CD4-positive, alpha-beta T cell (primary cell): ENCODE data around the gene WDR45. TPM values are rescaled to one million over a fixed set of nuclear protein-coding genes. Genes with fewer than 3 reads are reported as not detected.
A peak's percentile ranks its signal among the peaks of the same experiment; 100 is the strongest.

Experiments
- ATAC-seq: fragments of 200-7000 bp; cut with Tn5 transposase; one replicate; pipeline ENCODE4 v1.10.0; 2022; ENCODE audit warnings: mild to moderate bottlenecking; ENCODE audit not compliant: poor library complexity
- CTCF ChIA-PET: fragments of 350-600 bp; sonication (Branson Sonifier 250); formaldehyde crosslinking; loops from one replicate; lab custom pipeline; 2021; ENCODE audit warnings: antibody characterized with exemption, inconsistent platforms; lab: Charles Lee
- POLR2A ChIA-PET: fragments of 350-600 bp; sonication (Branson Sonifier 250); formaldehyde crosslinking; loops from one replicate; lab custom pipeline; 2021; ENCODE audit warnings: antibody characterized with exemption, inconsistent platforms; lab: Charles Lee
- DNase-seq, 14 experiments: peaks; one replicate each; pipeline ENCODE4 v3.0.0-alpha.2; 2013 to 2020; ENCODE audit warnings: mixed read lengths in 2 of 14
- H3K27ac ChIP-seq, 2 donors: one replicate each; pipeline versions ENCODE4 v1.5.1 to v1.7.0; 2013; ENCODE audit warnings: low read length in 2 of 2, low read depth in 1 of 2, mild to moderate bottlenecking in 1 of 2
- H3K27me3 ChIP-seq, 2 experiments: 1 replicate in 1 of 2; 2 replicates in 1 of 2; pipeline versions ENCODE4 v1.6.1 to v1.7.0; 2013; ENCODE audit warnings: low read length in 2 of 2, control low read depth in 1 of 2, mild to moderate bottlenecking in 1 of 2, moderate library complexity in 1 of 2; ENCODE audit not compliant: insufficient read depth in 2 of 2, control insufficient read depth in 1 of 2
- H3K36me3 ChIP-seq: one replicate; pipeline ENCODE4 v1.6.1; 2013; ENCODE audit warnings: low read length, control low read depth; ENCODE audit not compliant: insufficient read depth
- H3K4me1 ChIP-seq: one replicate; pipeline ENCODE4 v1.6.1; 2013; ENCODE audit warnings: low read length, control low read depth; ENCODE audit not compliant: insufficient read depth
- H3K4me3 ChIP-seq: one replicate; pipeline ENCODE4 v1.5.1; 2013; ENCODE audit warnings: mild to moderate bottlenecking, low read length, moderate library complexity
- H3K9me3 ChIP-seq, 2 experiments: 1 replicate in 1 of 2; 2 replicates in 1 of 2; pipeline versions ENCODE4 v1.6.1 to v1.7.0; 2013; ENCODE audit warnings: low read length in 2 of 2, mild to moderate bottlenecking in 2 of 2, control low read depth in 1 of 2, moderate library complexity in 1 of 2; ENCODE audit not compliant: control insufficient read depth in 1 of 2, insufficient read depth in 1 of 2
- H3K27ac Mint-ChIP-seq: one replicate; pipeline ENCODE4 v1.8.0; 2020; ENCODE audit warnings: mixed read lengths
- H3K27me3 Mint-ChIP-seq: one replicate; pipeline ENCODE4 v1.8.0; 2021; ENCODE audit warnings: mixed read lengths
- H3K36me3 Mint-ChIP-seq: one replicate; pipeline ENCODE4 v1.8.0; 2021; ENCODE audit warnings: low read depth, mixed read lengths
- H3K4me1 Mint-ChIP-seq: one replicate; pipeline ENCODE4 v1.8.0; 2021; ENCODE audit warnings: low read depth, mixed read lengths
- H3K4me3 Mint-ChIP-seq: one replicate; pipeline ENCODE4 v1.8.0; 2020; ENCODE audit warnings: mild to moderate bottlenecking, mixed read lengths
- H3K9me3 Mint-ChIP-seq: one replicate; pipeline ENCODE4 v1.8.0; 2020; ENCODE audit warnings: mixed read lengths
- intact Hi-C, 2 experiments: fragments of 100-400 bp; cut with DNase I in 1 of 2; cut with micrococcal nuclease in 1 of 2; formaldehyde crosslinking; loops; one replicate each; pipeline versions ENCODE4 v1.15.1 to v1.9.0; 2023 to 2025; cut with DNase I, micrococcal nuclease
- total RNA-seq, 174 experiments: library from RNA in 2 of 174; stranded (reverse) in 2 of 174; gene quantifications; one replicate each; pipeline ENCODE4 v1.2.3 and lab custom pipeline; 2021 to 2026
- TF ChIP-seq, protein P1 (sequence below): fragments of 200-600 bp; IDR thresholded peaks from one replicate; pipeline ENCODE4 v1.8.0; 2022; ENCODE audit warnings: antibody characterized with exemption, mild to moderate bottlenecking

WDR45 gene
- total RNA-seq, 2 experiments from 2014 or later: 74.8 to 78.7 TPM

DNA sequence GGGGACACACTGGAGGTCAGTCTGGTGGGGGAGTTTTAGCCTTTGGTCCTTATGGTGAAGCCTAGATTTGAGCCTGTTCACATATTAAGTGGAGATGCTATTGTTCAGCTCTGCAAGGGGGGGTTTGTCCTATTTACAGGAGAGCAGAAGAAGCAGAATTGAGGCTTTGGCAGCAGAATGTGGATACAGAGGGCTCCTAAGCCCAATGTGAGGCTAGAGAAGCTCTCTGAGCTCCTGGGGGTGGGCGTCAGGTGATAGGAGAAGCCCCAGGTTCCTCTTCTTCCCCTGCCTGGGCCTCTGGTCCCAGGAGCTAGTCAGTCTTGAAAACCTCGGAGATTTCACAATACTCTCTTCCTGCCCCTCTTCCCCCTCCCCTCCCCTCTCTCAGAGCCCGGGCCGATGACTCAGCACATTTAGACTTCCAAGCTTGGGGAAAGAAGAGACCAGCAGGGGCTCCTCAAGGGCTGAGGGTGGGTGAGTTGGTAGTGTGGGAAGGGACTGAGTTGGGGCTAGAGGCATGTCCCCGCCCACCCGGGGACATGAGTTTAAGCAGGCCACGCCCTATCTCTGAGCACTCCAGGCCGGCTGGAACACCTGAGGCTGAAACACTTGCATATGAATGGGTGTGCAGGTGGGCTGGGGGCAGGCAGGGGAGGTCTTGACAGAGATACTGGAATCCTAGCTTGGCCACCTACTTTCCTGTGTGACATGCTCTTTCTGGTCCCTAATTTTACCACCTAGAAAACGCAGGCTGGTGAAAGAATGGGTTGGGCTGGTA is 39.9 kb downstream of the WDR45 start:
- Histone ChIP-seq H3K36me3 (peaks cover 23% of the 10 kb centered on the region), H3K27ac (peak overlapping the region; percentile 13 to 55), H3K27me3 (no peaks in the 10 kb centered on the region), H3K9me3 (no peaks in the 10 kb centered on the region), H3K4me1 (peaks cover 42% of the 10 kb centered on the region), H3K4me3 (no peak overlapping the region)
- peak overlapping the region; percentile 80 for H3K27ac Mint-ChIP-seq
- CTCF ChIA-PET: interaction anchor here (1.1 kb wide), 1 partner anchor 252 kb away, joined by 3 read pairs; no protein-coding TSS in a partner anchor
- DNase-seq: peak in 11 of 14 experiments; percentile 2 to 74 (median 30)
- no peaks in the 10 kb centered on the region for H3K27me3 Mint-ChIP-seq
- ATAC-seq: no peak
- TF ChIP-seq, protein P1, sequence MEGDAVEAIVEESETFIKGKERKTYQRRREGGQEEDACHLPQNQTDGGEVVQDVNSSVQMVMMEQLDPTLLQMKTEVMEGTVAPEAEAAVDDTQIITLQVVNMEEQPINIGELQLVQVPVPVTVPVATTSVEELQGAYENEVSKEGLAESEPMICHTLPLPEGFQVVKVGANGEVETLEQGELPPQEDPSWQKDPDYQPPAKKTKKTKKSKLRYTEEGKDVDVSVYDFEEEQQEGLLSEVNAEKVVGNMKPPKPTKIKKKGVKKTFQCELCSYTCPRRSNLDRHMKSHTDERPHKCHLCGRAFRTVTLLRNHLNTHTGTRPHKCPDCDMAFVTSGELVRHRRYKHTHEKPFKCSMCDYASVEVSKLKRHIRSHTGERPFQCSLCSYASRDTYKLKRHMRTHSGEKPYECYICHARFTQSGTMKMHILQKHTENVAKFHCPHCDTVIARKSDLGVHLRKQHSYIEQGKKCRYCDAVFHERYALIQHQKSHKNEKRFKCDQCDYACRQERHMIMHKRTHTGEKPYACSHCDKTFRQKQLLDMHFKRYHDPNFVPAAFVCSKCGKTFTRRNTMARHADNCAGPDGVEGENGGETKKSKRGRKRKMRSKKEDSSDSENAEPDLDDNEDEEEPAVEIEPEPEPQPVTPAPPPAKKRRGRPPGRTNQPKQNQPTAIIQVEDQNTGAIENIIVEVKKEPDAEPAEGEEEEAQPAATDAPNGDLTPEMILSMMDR: no peak
- H3K36me3 Mint-ChIP-seq: peaks cover 25% of the 10 kb centered on the region
- peak overlapping the region; percentile 66 for H3K4me3 Mint-ChIP-seq
- no peaks in the 10 kb centered on the region for H3K9me3 Mint-ChIP-seq
- POLR2A ChIA-PET: interaction anchor here (0.7 to 2.3 kb wide), 2 partner anchors 34 to 82 kb away, joined by 3 to 12 read pairs; partner anchors contain the start of genes OTUD5 and PRAF2
- intact Hi-C loops: loop anchor here (2.0 to 5.0 kb wide), 6 partner anchors 38 to 232 kb away; partner anchors contain the start of genes OTUD5 (in 1 of the 2), PQBP1 (in 1 of the 2), TIMM17B (in 1 of the 2) and WDR45 (in 1 of the 2)
- peaks cover 39% of the 10 kb centered on the region for H3K4me1 Mint-ChIP-seq

DNA sequence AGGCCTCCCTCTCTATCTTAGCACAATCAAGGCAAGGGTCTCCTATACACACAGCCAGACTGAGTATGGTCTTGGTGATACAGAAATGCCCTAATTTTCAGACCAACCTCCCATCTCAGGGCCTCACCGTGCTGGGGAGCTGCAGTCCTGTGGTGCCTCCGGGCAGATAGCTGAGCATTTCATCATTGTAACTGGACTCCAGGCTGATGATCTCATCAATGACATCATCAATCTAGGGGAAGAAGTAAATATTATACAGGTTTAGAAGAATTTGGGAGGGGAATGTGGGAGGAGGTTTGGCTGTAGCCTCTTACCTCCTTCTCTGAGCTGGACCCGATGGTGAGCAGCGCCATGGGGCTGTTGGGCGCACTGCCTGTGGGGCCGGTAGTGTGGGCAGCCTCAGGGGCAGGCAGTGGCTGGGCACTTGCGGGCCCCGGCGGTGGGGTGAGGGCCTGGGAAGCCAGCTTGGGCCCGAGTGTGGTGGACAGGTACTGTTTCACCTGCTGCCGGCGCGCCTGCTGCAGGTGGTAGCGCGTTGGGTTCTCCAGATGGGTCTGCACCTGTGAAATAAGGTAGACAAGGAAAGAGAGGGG is 41.7 kb downstream of the WDR45 start:
- intact Hi-C loops: no loop called here
- Histone ChIP-seq H3K4me3 (no peak overlapping the region), H3K27me3 (no peaks in the 10 kb centered on the region), H3K27ac (no peak overlapping the region), H3K4me1 (peaks cover 36% of the 10 kb centered on the region), H3K36me3 (peaks cover 40% of the 10 kb centered on the region), H3K9me3 (no peaks in the 10 kb centered on the region)
- Mint-ChIP-seq H3K4me3 (no peak overlapping the region), H3K27me3 (no peaks in the 10 kb centered on the region), H3K36me3 (peaks cover 40% of the 10 kb centered on the region), H3K27ac (no peak overlapping the region), H3K9me3 (no peaks in the 10 kb centered on the region), H3K4me1 (peaks cover 28% of the 10 kb centered on the region)
- ChIA-PET CTCF (no interaction called here), POLR2A (no interaction called here)
- TF ChIP-seq, protein P1: no peak
- DNase-seq (no peak), ATAC-seq (no peak)

DNA sequence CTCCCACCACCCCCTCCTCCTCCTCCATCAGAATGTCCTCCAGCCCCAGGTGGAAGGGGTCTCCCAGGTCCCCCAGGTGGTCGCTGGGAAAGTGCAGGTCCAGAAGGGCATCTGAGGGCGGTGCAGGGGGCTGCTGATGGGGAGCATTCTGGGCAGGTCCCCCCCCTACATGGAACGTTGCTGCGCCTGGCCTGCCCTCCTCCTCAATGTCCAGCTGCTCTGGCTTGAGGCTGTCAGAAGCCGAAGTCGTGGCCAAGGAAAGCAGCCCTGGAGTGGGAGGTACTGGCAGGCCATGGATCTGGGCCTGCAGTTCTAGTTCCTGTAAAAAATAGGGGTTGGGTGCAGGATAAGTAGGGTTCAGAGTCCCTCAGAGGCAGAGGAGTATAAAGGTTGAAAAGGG is 49.4 kb downstream of the WDR45 start:
- ChIA-PET POLR2A (no interaction called here), CTCF (no interaction called here)
- peaks cover 28% of the 10 kb centered on the region for H3K36me3 ChIP-seq
- Mint-ChIP-seq H3K36me3 (peaks cover 40% of the 10 kb centered on the region), H3K4me1 (no peaks in the 10 kb centered on the region), H3K27me3 (no peaks in the 10 kb centered on the region), H3K27ac (no peak overlapping the region), H3K9me3 (no peaks in the 10 kb centered on the region), H3K4me3 (no peak overlapping the region)
- no peaks in the 10 kb centered on the region for H3K9me3 ChIP-seq
- no peak overlapping the region for H3K27ac ChIP-seq
- DNase-seq: no peak
- no peaks in the 10 kb centered on the region for H3K4me1 ChIP-seq
- no peak for ATAC-seq
- no peak overlapping the region for H3K4me3 ChIP-seq
- TF ChIP-seq, protein P1: no peak
- no peaks in the 10 kb centered on the region for H3K27me3 ChIP-seq
- intact Hi-C loops: no loop called here
